A673 (cell line): ENCODE measurements around the gene TNFSF11.

Source experiments
- CTCF ChIP-seq: fragments of 300-800, 200-600 bp; sonication (generic); conservative IDR thresholded peaks from 2 replicates; pipeline ENCODE4 v1.5.1; 2017; ENCODE audit warnings: low read depth, mild to moderate bottlenecking, antibody characterized with exemption, low read length, moderate library complexity, mixed read lengths
- EZH2 ChIP-seq: fragments of 200-600 bp; sonication (generic); IDR thresholded peaks from 2 replicates; pipeline ENCODE4 v1.6.1; 2017; ENCODE audit warnings: borderline replicate concordance, low read depth, mild to moderate bottlenecking, mixed read lengths, antibody characterized with exemption, low read length; ENCODE audit not compliant: poor library complexity, severe bottlenecking

GRCh38 chr13:42594481-42595252 lies 20.7 kb downstream of the TNFSF11 start:
- peak; percentile 89 for TF ChIP-seq CTCF
- TF ChIP-seq EZH2, result no peak
